Measurements from ENCODE around the gene BBS10.
"Not testable (repeated sequence)": the region's sequence is repeated elsewhere in the genome, so short reads cannot be mapped to it uniquely, and the experiment has no call there.

BBS10 gene

DNA sequence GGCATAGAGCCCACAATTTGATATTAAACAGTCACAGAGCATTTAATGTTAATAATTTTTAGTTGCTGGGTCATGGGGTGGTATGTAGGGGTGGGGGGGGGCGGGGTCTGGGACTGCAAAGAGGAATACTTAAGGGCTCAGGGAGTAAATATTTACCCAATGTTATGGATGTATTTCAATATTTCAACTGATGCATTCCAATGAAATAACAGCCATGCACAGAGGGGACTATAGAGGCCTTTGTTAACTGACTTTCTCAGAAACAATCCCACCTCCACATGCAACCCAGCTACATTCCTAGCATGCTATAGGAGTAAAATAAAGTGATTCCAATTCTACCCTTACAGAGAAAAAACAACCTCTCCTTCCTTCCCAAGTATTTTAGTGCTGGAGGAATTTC is 7.9 kb upstream of the BBS10 start:
- no peaks in the 10 kb centered on the region for H3K9me3 Mint-ChIP-seq
- DNase-seq (ENCODE audit: low spot score), result no peak
- H3K4me3 Mint-ChIP-seq, result no peak overlapping the region
- H3K36me3 Mint-ChIP-seq (ENCODE audit: low read depth), result peaks cover 33% of the 10 kb centered on the region
- H3K4me1 Mint-ChIP-seq (ENCODE audit: low read depth), result no peaks in the 10 kb centered on the region
- H3K27ac Mint-ChIP-seq, result no peak overlapping the region
- H3K27me3 Mint-ChIP-seq (ENCODE audit: low read depth), result no peaks in the 10 kb centered on the region

GRCh38 chr12:76346798-76347420 is 1.3 kb downstream of the BBS10 start:
- Mint-ChIP-seq H3K9me3 (no peaks in the 10 kb centered on the region), H3K4me3 (peak overlapping the region; percentile 93), H3K36me3 (ENCODE audit: low read depth) (peaks cover 13% of the 10 kb centered on the region), H3K4me1 (ENCODE audit: low read depth) (peaks cover 19% of the 10 kb centered on the region), H3K27me3 (ENCODE audit: low read depth) (peaks cover under 1% of the 10 kb centered on the region), H3K27ac (no peak overlapping the region)
- DNase-seq (ENCODE audit: low spot score), result peak; percentile 19

GRCh38 chr12:76346236-76346635 is 2.0 kb downstream of the BBS10 start:
- DNase-seq (ENCODE audit: low spot score), result no peak
- Mint-ChIP-seq H3K4me1 (ENCODE audit: low read depth) (peaks cover 19% of the 10 kb centered on the region), H3K9me3 (no peaks in the 10 kb centered on the region), H3K4me3 (no peak overlapping the region), H3K27me3 (ENCODE audit: low read depth) (peaks cover 6% of the 10 kb centered on the region), H3K27ac (no peak overlapping the region), H3K36me3 (ENCODE audit: low read depth) (peaks cover 12% of the 10 kb centered on the region)

- DNase-seq (ENCODE audit: low spot score), result no peak
- Mint-ChIP-seq H3K9me3 (no peaks in the 10 kb centered on the region), H3K27me3 (ENCODE audit: low read depth) (peaks cover 8% of the 10 kb centered on the region), H3K36me3 (ENCODE audit: low read depth) (peaks cover 9% of the 10 kb centered on the region), H3K4me3 (no peak overlapping the region), H3K27ac (no peak overlapping the region), H3K4me1 (ENCODE audit: low read depth) (peaks cover 19% of the 10 kb centered on the region)
Observed at GRCh38 chr12:76345569-76345968, 2.6 kb downstream of the BBS10 start.

GRCh38 chr12:76341436-76342030 is 6.7 kb downstream of the BBS10 start:
- Mint-ChIP-seq H3K27me3 (ENCODE audit: low read depth) (peaks cover 16% of the 10 kb centered on the region), H3K36me3 (ENCODE audit: low read depth) (peaks cover 1% of the 10 kb centered on the region), H3K9me3 (no peaks in the 10 kb centered on the region), H3K4me1 (ENCODE audit: low read depth) (peaks cover 3% of the 10 kb centered on the region), H3K4me3 (no peak overlapping the region), H3K27ac (no peak overlapping the region)
- no peak for DNase-seq (ENCODE audit: low spot score)

- Mint-ChIP-seq H3K4me1 (ENCODE audit: low read depth) (no peaks in the 10 kb centered on the region), H3K4me3 (no peak overlapping the region), H3K36me3 (ENCODE audit: low read depth) (no peaks in the 10 kb centered on the region), H3K27me3 (ENCODE audit: low read depth) (peaks cover 19% of the 10 kb centered on the region), H3K9me3 (no peaks in the 10 kb centered on the region), H3K27ac (no peak overlapping the region)
- DNase-seq (ENCODE audit: low spot score), result no peak
Observed at GRCh38 chr12:76340680-76341435, 7.4 kb downstream of the BBS10 start.

DNA sequence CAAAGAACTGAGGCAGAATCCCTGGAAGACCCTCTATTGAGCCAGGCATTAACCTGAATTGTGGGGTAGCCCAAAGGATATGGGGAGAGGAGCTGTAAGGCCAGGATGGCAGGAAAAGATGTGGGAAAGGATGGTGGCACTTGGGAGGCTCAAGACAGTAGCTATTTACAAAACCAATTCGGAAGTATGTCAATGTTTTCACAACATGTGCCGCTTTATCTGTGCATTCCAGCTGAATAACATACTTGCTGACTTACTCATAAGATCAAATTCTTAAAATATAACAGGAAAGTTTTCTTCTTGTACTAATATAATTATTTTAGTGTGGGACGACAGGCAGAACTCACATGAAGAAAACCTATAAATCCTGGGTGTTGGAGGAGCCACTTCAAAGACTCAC is 10.6 kb downstream of the BBS10 start:
- Mint-ChIP-seq H3K36me3 (ENCODE audit: low read depth) (no peaks in the 10 kb centered on the region), H3K27me3 (ENCODE audit: low read depth) (peaks cover 21% of the 10 kb centered on the region), H3K27ac (no peak overlapping the region), H3K9me3 (no peaks in the 10 kb centered on the region), H3K4me3 (no peak overlapping the region), H3K4me1 (ENCODE audit: low read depth) (no peaks in the 10 kb centered on the region)
- no peak for DNase-seq (ENCODE audit: low spot score)

DNA sequence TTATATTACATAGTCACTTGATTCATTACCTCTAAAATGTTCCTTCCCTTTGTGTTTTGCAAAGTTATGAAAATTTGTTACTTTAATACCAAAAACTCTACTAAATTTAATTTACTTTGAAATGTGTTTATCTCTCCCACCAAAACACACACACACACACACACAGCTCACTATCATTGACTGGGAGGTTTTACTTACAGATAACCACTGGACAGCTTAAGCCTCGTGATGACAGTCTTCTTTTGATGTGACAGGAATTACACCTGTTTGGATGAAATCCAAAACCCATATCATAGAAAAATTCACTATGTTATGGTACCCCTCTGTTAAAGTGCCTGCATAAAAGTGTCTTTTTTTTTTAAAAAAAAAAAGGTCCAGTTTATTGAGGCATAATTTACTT is 15.6 kb downstream of the BBS10 start:
- no peaks in the 10 kb centered on the region for H3K4me1 Mint-ChIP-seq (ENCODE audit: low read depth)
- no peaks in the 10 kb centered on the region for H3K36me3 Mint-ChIP-seq (ENCODE audit: low read depth)
- no peaks in the 10 kb centered on the region for H3K9me3 Mint-ChIP-seq
- DNase-seq (ENCODE audit: low spot score), result no peak
- no peak overlapping the region for H3K4me3 Mint-ChIP-seq
- no peak overlapping the region for H3K27ac Mint-ChIP-seq
- peaks cover 21% of the 10 kb centered on the region for H3K27me3 Mint-ChIP-seq (ENCODE audit: low read depth)

DNA sequence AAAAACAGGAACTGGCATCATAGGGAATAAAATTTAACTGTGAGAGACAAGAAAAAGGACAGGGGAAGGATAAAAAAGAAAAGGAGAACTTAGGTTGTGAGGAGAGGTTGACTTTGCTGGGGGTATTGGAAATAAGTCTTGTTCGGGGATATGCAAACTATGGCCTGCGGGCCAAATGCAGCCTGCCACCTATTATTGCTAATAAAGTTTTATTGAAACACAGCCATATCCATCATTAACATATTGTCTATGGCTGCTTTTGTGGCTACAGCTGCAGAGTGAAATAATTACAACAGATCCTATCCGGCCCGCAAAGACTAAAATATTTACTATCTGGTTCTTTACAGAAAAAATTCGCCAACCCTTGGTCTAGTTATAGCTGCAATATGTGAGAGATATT is 18.6 kb downstream of the BBS10 start:
- Mint-ChIP-seq H3K36me3 (ENCODE audit: low read depth) (no peaks in the 10 kb centered on the region), H3K4me1 (ENCODE audit: low read depth) (no peaks in the 10 kb centered on the region), H3K4me3 (no peak overlapping the region), H3K27me3 (ENCODE audit: low read depth) (peaks cover 14% of the 10 kb centered on the region), H3K27ac (no peak overlapping the region), H3K9me3 (peaks cover 5% of the 10 kb centered on the region)
- DNase-seq (ENCODE audit: low spot score), result no peak

- no peaks in the 10 kb centered on the region for H3K36me3 Mint-ChIP-seq (ENCODE audit: low read depth)
- H3K27me3 Mint-ChIP-seq (ENCODE audit: low read depth), result peaks cover 14% of the 10 kb centered on the region
- H3K4me3 Mint-ChIP-seq, result no peak overlapping the region
- DNase-seq (ENCODE audit: low spot score), result no peak
- H3K27ac Mint-ChIP-seq, result no peak overlapping the region
- H3K4me1 Mint-ChIP-seq (ENCODE audit: low read depth), result no peaks in the 10 kb centered on the region
- peaks cover 5% of the 10 kb centered on the region for H3K9me3 Mint-ChIP-seq
Observed at GRCh38 chr12:76329159-76329558, 19.1 kb downstream of the BBS10 start.

- H3K27ac Mint-ChIP-seq, H3K9me3 Mint-ChIP-seq: not testable (repeated sequence)
Observed at GRCh38 chr12:76319595-76320319, 28.5 kb downstream of the BBS10 start.

DNA sequence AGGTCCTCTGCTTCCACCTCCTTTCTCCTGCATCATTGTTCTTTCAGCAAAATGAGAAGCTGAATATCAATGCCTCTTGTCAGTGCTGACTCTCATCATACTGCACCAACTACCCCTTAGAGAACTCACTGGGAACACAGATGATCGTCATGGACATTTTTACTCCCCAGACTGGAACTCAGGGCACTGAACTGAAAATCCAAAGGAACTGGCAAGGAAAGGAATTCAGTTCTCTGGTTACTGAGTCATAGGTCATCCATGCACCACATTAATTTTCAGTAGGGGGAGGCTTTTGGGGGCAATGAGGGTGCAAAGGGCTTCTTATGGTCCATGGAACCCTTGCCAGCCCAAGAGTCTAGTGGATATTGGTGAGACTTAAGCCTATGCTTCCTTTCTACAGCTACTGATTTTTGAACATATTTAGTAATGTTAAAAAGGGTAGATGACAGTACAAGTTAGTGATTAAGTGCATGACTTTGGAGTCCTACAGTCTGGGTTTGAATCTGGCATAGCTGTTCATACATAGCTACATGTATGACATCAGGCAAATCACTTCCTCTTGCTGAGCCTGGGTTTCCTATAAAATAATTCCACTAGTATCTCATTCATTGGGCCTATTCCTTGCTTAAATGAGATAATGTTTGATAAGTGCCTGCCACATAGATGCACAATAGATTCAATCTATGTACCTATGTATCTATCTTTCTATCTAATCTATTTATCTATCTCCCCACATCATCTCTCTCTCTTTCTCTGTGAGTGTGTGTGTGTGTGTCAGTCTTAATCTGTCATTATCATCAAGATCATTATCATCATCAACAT is 29.2 kb downstream of the BBS10 start:
- Mint-ChIP-seq H3K36me3 (ENCODE audit: low read depth) (no peaks in the 10 kb centered on the region), H3K4me3 (no peak overlapping the region), H3K4me1 (ENCODE audit: low read depth) (no peaks in the 10 kb centered on the region), H3K9me3 (no peaks in the 10 kb centered on the region), H3K27ac (no peak overlapping the region), H3K27me3 (ENCODE audit: low read depth) (peaks cover 14% of the 10 kb centered on the region)
- DNase-seq (ENCODE audit: low spot score), result no peak

More at GRCh38 chr12:76319595-76320319, 28.5 kb downstream of the BBS10 start:
- H3K4me1 Mint-ChIP-seq (ENCODE audit: low read depth); H3K36me3 Mint-ChIP-seq (ENCODE audit: low read depth); DNase-seq (ENCODE audit: low spot score); H3K4me3 Mint-ChIP-seq: not testable (repeated sequence)
- peaks cover 13% of the 10 kb centered on the region for H3K27me3 Mint-ChIP-seq (ENCODE audit: low read depth)

GRCh38 chr12:76317976-76318375 is 30.2 kb downstream of the BBS10 start:
- no peaks in the 10 kb centered on the region for H3K36me3 Mint-ChIP-seq (ENCODE audit: low read depth)
- H3K4me1 Mint-ChIP-seq (ENCODE audit: low read depth), result no peaks in the 10 kb centered on the region
- no peak overlapping the region for H3K4me3 Mint-ChIP-seq
- DNase-seq (ENCODE audit: low spot score), result no peak
- H3K9me3 Mint-ChIP-seq, result no peaks in the 10 kb centered on the region
- peaks cover 14% of the 10 kb centered on the region for H3K27me3 Mint-ChIP-seq (ENCODE audit: low read depth)
- no peak overlapping the region for H3K27ac Mint-ChIP-seq
